Sigmoid colon (tissue), 7 donors: ENCODE data around the gene ASPRV1. TPM values are rescaled to one million over a fixed set of nuclear protein-coding genes. Genes with fewer than 3 reads are reported as not detected.

Experiments used
- DNase-seq: peaks from one replicate; pipeline ENCODE4 v3.0.0-alpha.2; 2019
- H3K27ac ChIP-seq, 4 donors: fragments of 200-600 bp; sonication (generic); one replicate each; pipeline ENCODE4 v1.5.1; 2016 to 2019; ENCODE audit warnings: mild to moderate bottlenecking in 1 of 4
- H3K27me3 ChIP-seq, 3 donors: fragments of 200-600 bp; sonication (generic); one replicate each; pipeline ENCODE4 v1.5.1; 2019; ENCODE audit warnings: mild to moderate bottlenecking in 1 of 3
- H3K36me3 ChIP-seq, 4 donors: fragments of 200-600 bp; sonication (generic); one replicate each; pipeline ENCODE4 v1.5.1; 2016 to 2019
- H3K4me1 ChIP-seq, 4 donors: fragments of 200-600 bp; sonication (generic); one replicate each; pipeline ENCODE4 v1.5.1; 2017 to 2019
- H3K4me3 ChIP-seq, 4 donors: fragments of 200-600 bp; sonication (generic); one replicate each; pipeline ENCODE4 v1.5.1; 2017 to 2019; ENCODE audit warnings: mild to moderate bottlenecking in 2 of 4, moderate library complexity in 1 of 4
- H3K9me3 ChIP-seq, 4 donors: fragments of 200-600 bp in 3 of 4; sonication (generic) in 3 of 4; one replicate each; pipeline versions ENCODE4 v1.5.1 to v1.6.1; 2013 to 2019
- CTCF ChIP-seq, 4 experiments: fragments of 450-650 bp in 3 of 4; fragments of 200-600 bp in 1 of 4; IDR thresholded peaks; one replicate each; pipeline ENCODE4 v1.5.1; 2016 to 2019; ENCODE audit warnings: antibody characterized with exemption in 4 of 4, mild to moderate bottlenecking in 3 of 4, moderate library complexity in 2 of 4
- EP300 ChIP-seq, 4 donors: sonication (generic); formaldehyde crosslinking; IDR thresholded peaks; one replicate each; pipeline ENCODE4 v1.6.1; 2017; ENCODE audit warnings: antibody characterized with exemption in 4 of 4
- POLR2A ChIP-seq, 2 donors: fragments of 450-650 bp; IDR thresholded peaks; one replicate each; pipeline ENCODE4 v1.6.1; 2016; ENCODE audit warnings: antibody characterized with exemption in 2 of 2, mild to moderate bottlenecking in 2 of 2, moderate library complexity in 2 of 2
- POLR2AphosphoS5 ChIP-seq, 4 donors: sonication (generic); formaldehyde crosslinking; IDR thresholded peaks; one replicate each; pipeline ENCODE4 v1.6.1; 2017; ENCODE audit warnings: antibody characterized with exemption in 4 of 4
- WGBS, 2 donors: extraction: QIAGEN DNeasy Blood & Tissue Kit; methylation state at CpG; one replicate each; pipeline ENCODE4 v1.1.7; 2013; 5-methylcytosine and 5-hydroxymethylcytosine counted together
- intact Hi-C: fragments of 100-400 bp; cut with DNase I; formaldehyde crosslinking; loops from one replicate; pipeline ENCODE4 v1.15.1; 2023
- polyA plus RNA-seq, 3 donors: library from polyadenylated mRNA; stranded (reverse); fragments of 200-250 nt; gene quantifications; one replicate each; pipeline ENCODE4 v1.2.3, GENCODE V29; 2013
- total RNA-seq, 4 donors: library from RNA; depleted of rRNA; stranded (reverse); fragments of >200 nt; gene quantifications; one replicate each; pipeline ENCODE4 v1.1.0, GENCODE V29; 2016
- donor health status: healthy with polysubstance abuse.
- donor health status: Bipolar disorder and iron deficiency.
- donor health status: healthy.

The ASPRV1 gene
- total and polyA plus RNA-seq, 7 donors, result 1.1 to 1.4 (median 1.2) TPM

- Histone ChIP-seq H3K9me3 (no peaks in the 10 kb centered on the region), H3K4me3 (no peak overlapping the region), H3K36me3 (peaks cover 0 to 22% (median 0%) of the 10 kb centered on the region in 4 donors), H3K4me1 (peaks cover 0 to 5% (median 2%) of the 10 kb centered on the region in 4 donors), H3K27ac (no peak overlapping the region), H3K27me3 (peaks cover 0 to 17% (median 5%) of the 10 kb centered on the region in 3 donors)
- WGBS, 2 donors, result 91 to 93% methylated on average over 8 of the region's 8 CpGs
- DNase-seq, result no peak
- TF ChIP-seq CTCF (IDR thresholded peaks at IDR 0.05), result no peak
- no peak for TF ChIP-seq POLR2A (IDR thresholded peaks at IDR 0.05)
- no peak for TF ChIP-seq POLR2AphosphoS5 (IDR thresholded peaks at IDR 0.05)
- TF ChIP-seq EP300 (IDR thresholded peaks at IDR 0.05), result no peak
- intact Hi-C loops, result no loop called here
These were observed 15.5 kb downstream of the ASPRV1 start for GRCh38 chr2:69945941-69946340.

GRCh38 chr2:69945441-69945840 lies 16.0 kb downstream of the ASPRV1 start:
- TF ChIP-seq POLR2A (IDR thresholded peaks at IDR 0.05) (no peak), EP300 (IDR thresholded peaks at IDR 0.05) (no peak), POLR2AphosphoS5 (IDR thresholded peaks at IDR 0.05) (no peak), CTCF (IDR thresholded peaks at IDR 0.05) (no peak)
- WGBS, 2 donors, result 85 to 93% methylated on average over 8 of the region's 8 CpGs
- intact Hi-C loops, result no loop called here
- Histone ChIP-seq H3K9me3 (no peaks in the 10 kb centered on the region), H3K36me3 (peaks cover 0 to 27% (median 0%) of the 10 kb centered on the region in 4 donors), H3K4me1 (peaks cover 0 to 5% (median 2%) of the 10 kb centered on the region in 4 donors), H3K27ac (no peak overlapping the region), H3K4me3 (no peak overlapping the region), H3K27me3 (peaks cover 0 to 17% (median 5%) of the 10 kb centered on the region in 3 donors)
- DNase-seq, result no peak

GRCh38 chr2:69944756-69945155 lies 16.7 kb downstream of the ASPRV1 start:
- Histone ChIP-seq H3K36me3 (peaks cover 0 to 34% (median 0%) of the 10 kb centered on the region in 4 donors), H3K4me3 (no peak overlapping the region), H3K9me3 (no peaks in the 10 kb centered on the region), H3K4me1 (peaks cover 0 to 5% (median 2%) of the 10 kb centered on the region in 4 donors), H3K27ac (no peak overlapping the region), H3K27me3 (peaks cover 0 to 17% (median 5%) of the 10 kb centered on the region in 3 donors)
- intact Hi-C loops, result no loop called here
- 94 to 97% methylated on average over 7 of the region's 7 CpGs for WGBS, 2 donors
- no peak for DNase-seq
- TF ChIP-seq POLR2AphosphoS5 (IDR thresholded peaks at IDR 0.05), result no peak
- no peak for TF ChIP-seq EP300 (IDR thresholded peaks at IDR 0.05)
- no peak for TF ChIP-seq POLR2A (IDR thresholded peaks at IDR 0.05)
- no peak for TF ChIP-seq CTCF (IDR thresholded peaks at IDR 0.05)

- H3K9me3 ChIP-seq, result no peaks in the 10 kb centered on the region
- DNase-seq, result no peak
- 71 to 86% methylated on average over 9 of the region's 9 CpGs for WGBS, 2 donors
- H3K27ac ChIP-seq, result no peak overlapping the region
- H3K4me1 ChIP-seq, result peaks cover 0 to 5% (median 2%) of the 10 kb centered on the region in 4 donors
- H3K36me3 ChIP-seq, result peaks cover 0 to 40% (median 1%) of the 10 kb centered on the region in 4 donors
- intact Hi-C loops, result no loop called here
- TF ChIP-seq CTCF (IDR thresholded peaks at IDR 0.05), result no peak
- no peak for TF ChIP-seq POLR2A (IDR thresholded peaks at IDR 0.05)
- TF ChIP-seq POLR2AphosphoS5 (IDR thresholded peaks at IDR 0.05), result no peak
- TF ChIP-seq EP300 (IDR thresholded peaks at IDR 0.05), result no peak
- H3K27me3 ChIP-seq, result peaks cover 0 to 9% (median 5%) of the 10 kb centered on the region in 3 donors
- no peak overlapping the region for H3K4me3 ChIP-seq
These were observed 17.4 kb downstream of the ASPRV1 start for GRCh38 chr2:69943843-69944525.
